Measurements from ENCODE around the gene YEATS2.

GRCh38 chr3:183698318-183698751 is 738 bp downstream of the YEATS2 start:
- no peak for TF ChIP-seq EZH2phosphoT487 (IDR thresholded peaks at IDR 0.05; ENCODE audit: borderline replicate concordance)
- no peak for TF ChIP-seq CTCF (IDR thresholded peaks at IDR 0.05 in 2 of 3, conservative IDR thresholded peaks at IDR 0.05 in 1 of 3; ENCODE audit: borderline replicate concordance in 1 of 3, insufficient read depth in 1 of 3, low read depth in 2 of 3, low read length in 2 of 3)
- TF ChIP-seq REST (IDR thresholded peaks at IDR 0.05; ENCODE audit: low read depth), result no peak
- no peak for TF ChIP-seq POLR2AphosphoS5 (IDR thresholded peaks at IDR 0.05; ENCODE audit: low read depth, low read length)
- TF ChIP-seq ZNF274 (IDR thresholded peaks at IDR 0.05; ENCODE audit: low read depth, low read length), result no peak
- no peak for TF ChIP-seq EZH2 (IDR thresholded peaks at IDR 0.05)
- TF ChIP-seq POLR2A (IDR thresholded peaks at IDR 0.05; ENCODE audit: borderline replicate concordance, extremely low read depth, insufficient read depth, insufficient read length), result no peak
- no peak for TF ChIP-seq SIN3A (IDR thresholded peaks at IDR 0.05; ENCODE audit: low read depth)
- TF ChIP-seq EGR1 (IDR thresholded peaks at IDR 0.05; ENCODE audit: low read depth), result no peak
- TF ChIP-seq ZBTB33 (IDR thresholded peaks at IDR 0.05; ENCODE audit: extremely low read depth, insufficient replicate concordance, low read length), result no peak
- TF ChIP-seq CEBPB (IDR thresholded peaks at IDR 0.05; ENCODE audit: low read depth), result no peak
- TF ChIP-seq MAX (IDR thresholded peaks at IDR 0.05), result no peak

Data from HCT116 (cell line).